B cell (primary cell): ENCODE results near the gene ANAPC15. TPM values are rescaled to one million over a fixed set of nuclear protein-coding genes. Genes with fewer than 3 reads are reported as not detected.

Source experiments
- ATAC-seq: fragments of 200-7000 bp; cut with Tn5 transposase; one replicate; pipeline ENCODE4 v1.10.0; 2021; ENCODE audit warnings: low read depth, mild to moderate bottlenecking, moderate number of reproducible peaks, moderate library complexity
- CTCF ChIA-PET: fragments of 350-600 bp; sonication (Branson Sonifier 250); formaldehyde crosslinking; loops from one replicate; lab custom pipeline; 2021; ENCODE audit warnings: antibody characterized with exemption, inconsistent platforms; lab: Charles Lee
- POLR2A ChIA-PET: fragments of 350-600 bp; sonication (Branson Sonifier 250); formaldehyde crosslinking; loops from one replicate; lab custom pipeline; 2021; ENCODE audit warnings: antibody characterized with exemption; lab: Charles Lee
- DNase-seq: peaks from one replicate; pipeline ENCODE4 v3.0.0; 2013
- H2AFZ ChIP-seq: 2 replicates; pipeline ENCODE4 v1.6.1; 2012; ENCODE audit warnings: mild to moderate bottlenecking, low read depth, low read length; ENCODE audit not compliant: insufficient read depth, poor library complexity, severe bottlenecking
- H3K27ac ChIP-seq, 2 donors: 1 replicate in 1 of 2; 2 replicates in 1 of 2; pipeline ENCODE4 v1.5.1; 2012 to 2013; ENCODE audit warnings: low read length in 2 of 2, mild to moderate bottlenecking in 2 of 2, moderate library complexity in 1 of 2
- H3K27me3 ChIP-seq, 4 experiments: fragments of 200-600 bp in 1 of 4; sonication (generic) in 1 of 4; replicated peaks in 1 of 4; 1 replicate in 2 of 4; 2 replicates in 2 of 4; pipeline versions ENCODE4 v1.6.1 to v1.7.0; 2013 to 2016; ENCODE audit warnings: low read length in 3 of 4, mild to moderate bottlenecking in 2 of 4, mixed read lengths in 1 of 4, moderate library complexity in 1 of 4; ENCODE audit not compliant: insufficient read depth in 4 of 4, control insufficient read depth in 3 of 4; ENCODE audit errors: control extremely low read depth in 1 of 4
- H3K36me3 ChIP-seq, 2 experiments: replicated peaks in 1 of 2; 1 replicate in 1 of 2; 2 replicates in 1 of 2; pipeline versions ENCODE4 v1.6.1 to v1.7.1; 2013; ENCODE audit warnings: low read length in 1 of 2; ENCODE audit not compliant: insufficient read depth in 2 of 2, control insufficient read depth in 1 of 2; ENCODE audit errors: control extremely low read depth in 1 of 2, extremely low read depth in 1 of 2
- H3K4me1 ChIP-seq, 2 donors: fragments of 200-600 bp in 1 of 2; sonication (generic) in 1 of 2; 1 replicate in 1 of 2; 2 replicates in 1 of 2; pipeline versions ENCODE4 v1.5.1 to v1.6.1; 2013 to 2017; ENCODE audit warnings: low read length in 2 of 2; ENCODE audit not compliant: control insufficient read depth in 2 of 2, insufficient read depth in 2 of 2
- H3K4me2 ChIP-seq: replicated peaks from 2 replicates; pipeline ENCODE3; 2012; ENCODE audit warnings: mild to moderate bottlenecking, low read depth, low read length; ENCODE audit not compliant: poor library complexity, severe bottlenecking
- H3K4me3 ChIP-seq, 5 experiments: fragments of 200-600 bp in 1 of 5; sonication (generic) in 1 of 5; 1 replicate in 3 of 5; 2 replicates in 2 of 5; pipeline versions ENCODE4 v1.5.1 to v1.7.0; 2011 to 2016; ENCODE audit warnings: low read length in 4 of 5, mild to moderate bottlenecking in 4 of 5, low read depth in 2 of 5, control low read depth in 1 of 5, moderate library complexity in 1 of 5; ENCODE audit not compliant: insufficient read depth in 1 of 5; ENCODE audit errors: control extremely low read depth in 1 of 5, extremely low read depth in 1 of 5
- H3K79me2 ChIP-seq: fragments of 200-600 bp; sonication (generic); one replicate; pipeline ENCODE4 v1.6.0; 2016; ENCODE audit warnings: low read length; ENCODE audit not compliant: control insufficient read depth, insufficient read depth
- H3K9ac ChIP-seq: fragments of 200-600 bp; sonication (generic); 2 replicates; pipeline ENCODE4 v1.6.1; 2017; ENCODE audit warnings: mild to moderate bottlenecking, low read length, moderate library complexity
- H3K9me3 ChIP-seq, 3 donors: one replicate each; pipeline versions ENCODE4 v1.6.1 to v1.7.1; 2013; ENCODE audit warnings: low read length in 2 of 3; ENCODE audit not compliant: control insufficient read depth in 2 of 3, insufficient read depth in 1 of 3; ENCODE audit errors: control extremely low read depth in 1 of 3
- H4K20me1 ChIP-seq: 2 replicates; pipeline ENCODE4 v1.6.0; 2012; ENCODE audit warnings: mild to moderate bottlenecking, low read length; ENCODE audit not compliant: insufficient read depth, control insufficient read depth, poor library complexity, severe bottlenecking
- H3K27ac Mint-ChIP-seq: one replicate; pipeline ENCODE4 v1.8.0; 2021; ENCODE audit warnings: mixed read lengths
- H3K27me3 Mint-ChIP-seq: one replicate; pipeline ENCODE4 v1.8.0; 2021; ENCODE audit warnings: mixed read lengths
- H3K4me1 Mint-ChIP-seq: one replicate; pipeline ENCODE4 v1.8.0; 2021; ENCODE audit warnings: mixed read lengths
- H3K4me3 Mint-ChIP-seq: one replicate; pipeline ENCODE4 v1.8.0; 2021; ENCODE audit warnings: mixed read lengths
- H3K9me3 Mint-ChIP-seq: one replicate; pipeline ENCODE4 v1.8.0; 2022; ENCODE audit warnings: mixed read lengths; ENCODE audit not compliant: insufficient read depth
- EZH2 ChIP-seq: IDR thresholded peaks from 2 replicates; pipeline ENCODE4 v1.6.1; 2012; ENCODE audit warnings: borderline replicate concordance, low read depth, mild to moderate bottlenecking, moderate library complexity, low read length; ENCODE audit not compliant: insufficient read depth, poor library complexity, severe bottlenecking
- WGBS: methylation state at CpG from one replicate; pipeline ENCODE4 v1.1.5; 2013; ENCODE audit warnings: missing lambda C conversion rate; ENCODE audit not compliant: insufficient coverage; 5-methylcytosine and 5-hydroxymethylcytosine counted together
- intact Hi-C: fragments of 100-400 bp; cut with micrococcal nuclease; formaldehyde crosslinking; loops from one replicate; pipeline ENCODE4 v1.10.0; 2022
- polyA plus RNA-seq: library from polyadenylated mRNA; depleted of rRNA; stranded (reverse); fragments of >200 nt; gene quantifications from 2 replicates; pipeline ENCODE4 v1.2.3, GENCODE V29; 2012
- total RNA-seq, 2 donors: library from RNA; stranded (reverse); fragments of 120-200 nt in 1 of 2; gene quantifications; 1 replicate in 1 of 2; 2 replicates in 1 of 2; pipeline versions ENCODE4 v1.2.3 to v1.2.4, GENCODE V29; 2013 to 2022
- TF ChIP-seq, protein P1 (sequence below): fragments of 200-600 bp; IDR thresholded peaks from one replicate; pipeline ENCODE4 v1.8.0; 2022; ENCODE audit warnings: antibody characterized with exemption, mild to moderate bottlenecking

Gene ANAPC15
- total and polyA plus RNA-seq, 2 donors (not counting 1 experiment from before 2014, with no cell fraction given), result 27.1 to 27.7 TPM

DNA sequence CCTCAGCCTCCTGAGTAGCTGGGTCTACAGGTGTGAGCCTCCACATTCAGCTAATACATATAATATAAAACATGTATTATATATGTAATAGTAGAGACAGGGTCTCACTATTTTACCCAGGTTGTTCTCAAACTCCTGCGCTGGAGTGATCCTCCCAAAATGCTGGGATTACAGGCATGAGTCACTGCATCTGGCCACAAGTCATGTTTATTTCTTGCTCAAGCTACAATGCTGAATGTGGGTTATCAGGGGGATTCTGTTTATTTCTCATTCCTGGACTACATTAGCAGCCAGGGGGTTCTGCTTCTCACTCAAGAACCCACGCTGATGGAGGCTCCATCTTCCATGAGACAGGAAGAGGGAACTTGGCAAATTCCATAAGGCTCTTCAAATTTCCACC, 47.8 kb upstream of the ANAPC15 start:
- Histone ChIP-seq H3K4me1 (no peaks in the 10 kb centered on the region), H3K4me2 (no peak overlapping the region), H3K9ac (no peak overlapping the region), H3K27me3 (peaks cover 0 to 2% (median 0%) of the 10 kb centered on the region in 4 experiments), H2AFZ (no peak overlapping the region), H3K36me3 (no peaks in the 10 kb centered on the region), H3K9me3 (no peaks in the 10 kb centered on the region), H3K27ac (no peak overlapping the region), H3K79me2 (no peaks in the 10 kb centered on the region), H3K4me3 (no peak overlapping the region), H4K20me1 (no peaks in the 10 kb centered on the region)
- no peaks in the 10 kb centered on the region for H3K4me1 Mint-ChIP-seq
- intact Hi-C loops, result no loop called here
- peaks cover 28% of the 10 kb centered on the region for H3K27me3 Mint-ChIP-seq
- no peaks in the 10 kb centered on the region for H3K9me3 Mint-ChIP-seq
- H3K4me3 Mint-ChIP-seq, result no peak overlapping the region
- ChIA-PET POLR2A (no interaction called here), CTCF (interaction anchor here (1.4 to 1.9 kb wide), 2 partner anchors 16 to 135 kb away, joined by 7 to 9 read pairs; no protein-coding TSS in a partner anchor)
- TF ChIP-seq EZH2, result no peak
- TF ChIP-seq, protein P1, sequence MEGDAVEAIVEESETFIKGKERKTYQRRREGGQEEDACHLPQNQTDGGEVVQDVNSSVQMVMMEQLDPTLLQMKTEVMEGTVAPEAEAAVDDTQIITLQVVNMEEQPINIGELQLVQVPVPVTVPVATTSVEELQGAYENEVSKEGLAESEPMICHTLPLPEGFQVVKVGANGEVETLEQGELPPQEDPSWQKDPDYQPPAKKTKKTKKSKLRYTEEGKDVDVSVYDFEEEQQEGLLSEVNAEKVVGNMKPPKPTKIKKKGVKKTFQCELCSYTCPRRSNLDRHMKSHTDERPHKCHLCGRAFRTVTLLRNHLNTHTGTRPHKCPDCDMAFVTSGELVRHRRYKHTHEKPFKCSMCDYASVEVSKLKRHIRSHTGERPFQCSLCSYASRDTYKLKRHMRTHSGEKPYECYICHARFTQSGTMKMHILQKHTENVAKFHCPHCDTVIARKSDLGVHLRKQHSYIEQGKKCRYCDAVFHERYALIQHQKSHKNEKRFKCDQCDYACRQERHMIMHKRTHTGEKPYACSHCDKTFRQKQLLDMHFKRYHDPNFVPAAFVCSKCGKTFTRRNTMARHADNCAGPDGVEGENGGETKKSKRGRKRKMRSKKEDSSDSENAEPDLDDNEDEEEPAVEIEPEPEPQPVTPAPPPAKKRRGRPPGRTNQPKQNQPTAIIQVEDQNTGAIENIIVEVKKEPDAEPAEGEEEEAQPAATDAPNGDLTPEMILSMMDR, result no peak
- ATAC-seq (no peak), DNase-seq (no peak)
- 81% methylated on average over 2 of the region's 2 CpGs for WGBS
- no peak overlapping the region for H3K27ac Mint-ChIP-seq

DNA sequence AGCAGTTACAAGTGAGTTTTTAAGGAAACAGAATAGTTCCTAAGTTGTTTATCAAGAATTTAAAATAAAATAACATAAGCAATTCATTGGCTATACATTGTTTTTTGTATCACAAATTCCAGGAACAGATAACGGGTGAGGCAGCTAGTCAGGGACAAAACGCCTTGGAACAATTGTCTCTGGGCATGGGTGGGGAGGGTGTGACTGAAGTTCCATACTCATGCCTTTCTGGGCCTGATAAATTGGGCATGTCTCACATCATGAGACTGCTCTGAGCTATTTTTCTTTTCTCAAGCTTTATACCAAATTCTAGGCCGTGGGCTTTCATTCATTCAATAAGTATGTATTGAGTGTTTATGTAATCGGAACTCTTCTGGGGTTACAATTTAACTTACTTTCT, 44.6 kb upstream of the ANAPC15 start:
- H2AFZ ChIP-seq, result no peak overlapping the region
- no peaks in the 10 kb centered on the region for H3K4me1 ChIP-seq
- no peak overlapping the region for H3K9ac ChIP-seq
- H3K27me3 ChIP-seq, result peaks cover 0 to 3% (median 1%) of the 10 kb centered on the region in 4 experiments
- POLR2A ChIA-PET, result no interaction called here
- H3K4me3 ChIP-seq, result no peak overlapping the region
- H3K9me3 ChIP-seq, result no peaks in the 10 kb centered on the region
- DNase-seq, result no peak
- intact Hi-C loops, result no loop called here
- Mint-ChIP-seq H3K27me3 (peaks cover 22% of the 10 kb centered on the region), H3K27ac (no peak overlapping the region), H3K4me1 (no peaks in the 10 kb centered on the region), H3K4me3 (no peak overlapping the region), H3K9me3 (no peaks in the 10 kb centered on the region)
- no peak for ATAC-seq
- CTCF ChIA-PET, result interaction anchor here (1.3 to 1.7 kb wide), 2 partner anchors 12 to 26 kb away, joined by 3 to 4 read pairs; no protein-coding TSS in a partner anchor
- WGBS, result no CpG with 5 or more reads among the region's 4 CpGs
- H3K4me2 ChIP-seq, result no peak overlapping the region
- no peaks in the 10 kb centered on the region for H3K36me3 ChIP-seq
- H3K27ac ChIP-seq, result no peak overlapping the region
- no peak for TF ChIP-seq EZH2
- TF ChIP-seq, protein P1, result no peak
- no peaks in the 10 kb centered on the region for H4K20me1 ChIP-seq
- no peaks in the 10 kb centered on the region for H3K79me2 ChIP-seq
